ENCODE data around the gene ARF1. TPM values are rescaled to one million over a fixed set of nuclear protein-coding genes. Genes with fewer than 3 reads are reported as not detected.

The ARF1 gene
- total and polyA plus RNA-seq, 2 experiments from 2014 or later = 250 to 609 TPM

DNA sequence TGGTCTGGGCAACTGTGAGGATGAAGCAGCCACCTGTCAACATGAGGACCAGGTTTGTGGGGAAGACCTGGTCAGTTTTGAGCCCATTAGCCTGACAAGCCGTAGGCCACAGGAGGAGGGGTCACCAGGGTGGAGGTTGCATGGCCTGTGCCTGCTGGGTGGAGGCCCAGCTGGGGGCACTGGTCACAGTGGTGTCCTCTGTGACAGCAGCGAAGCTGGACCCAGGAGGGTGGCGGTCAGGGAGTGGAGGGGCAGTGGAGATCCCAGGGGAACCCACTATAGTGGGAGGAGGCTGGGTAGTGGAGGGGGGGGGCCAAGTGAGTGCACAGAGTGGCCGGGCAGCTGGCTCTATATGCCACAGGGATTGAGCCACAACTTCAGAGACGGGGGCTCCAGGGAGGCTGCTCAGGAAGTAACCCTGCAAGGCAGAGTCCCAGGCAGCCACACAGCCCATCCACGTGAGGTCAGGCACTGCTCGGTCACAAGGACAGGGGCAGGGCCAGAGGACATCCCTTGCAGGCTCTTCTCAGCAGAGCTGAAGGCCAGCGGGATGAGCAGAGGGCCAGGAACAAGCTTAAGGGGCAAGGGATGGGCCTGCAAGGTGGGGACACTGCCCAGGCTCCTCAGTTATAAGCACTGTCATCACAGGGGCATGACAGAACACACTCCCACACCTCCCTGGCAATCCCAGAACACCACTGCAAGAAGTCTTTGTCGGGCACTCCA, 22.9 kb downstream of the ARF1 start:
- peaks cover 20% of the 10 kb centered on the region for H3K4me1 ChIP-seq (ENCODE audit: insufficient read depth)
- no peak overlapping the region for H3K27ac ChIP-seq
- H4K20me1 ChIP-seq (ENCODE audit: insufficient read depth, poor library complexity, severe bottlenecking) = peaks cover 17% of the 10 kb centered on the region
- TF ChIP-seq EZH2 (IDR thresholded peaks at IDR 0.05; ENCODE audit: borderline replicate concordance) (no peak), EZH2phosphoT487 (IDR thresholded peaks at IDR 0.05; ENCODE audit: low read depth, severe bottlenecking, unreplicated experiment) (no peak), CTCF (IDR thresholded peaks at IDR 0.05; ENCODE audit: poor library complexity) (no peak)
- H3K4me3 ChIP-seq = no peak overlapping the region
- no peaks in the 10 kb centered on the region for H3K27me3 ChIP-seq
- H3K4me2 ChIP-seq = no peak overlapping the region
- 96% methylated on average over 9 of the region's 9 CpGs for WGBS (ENCODE audit: low lambda C conversion rate, missing lambda C conversion rate)
- H3K9me3 ChIP-seq (ENCODE audit: low read depth) = no peaks in the 10 kb centered on the region
- peaks cover 31% of the 10 kb centered on the region for H3K79me2 ChIP-seq
- no peak for DNase-seq (ENCODE audit: low spot score)
- no peaks in the 10 kb centered on the region for H3K36me3 ChIP-seq (replicated peaks; ENCODE audit: insufficient read depth, low read depth)
- H2AFZ ChIP-seq = no peak overlapping the region
- H3K9me2 ChIP-seq (replicated peaks; ENCODE audit: insufficient read depth) = no peaks in the 10 kb centered on the region

DNA sequence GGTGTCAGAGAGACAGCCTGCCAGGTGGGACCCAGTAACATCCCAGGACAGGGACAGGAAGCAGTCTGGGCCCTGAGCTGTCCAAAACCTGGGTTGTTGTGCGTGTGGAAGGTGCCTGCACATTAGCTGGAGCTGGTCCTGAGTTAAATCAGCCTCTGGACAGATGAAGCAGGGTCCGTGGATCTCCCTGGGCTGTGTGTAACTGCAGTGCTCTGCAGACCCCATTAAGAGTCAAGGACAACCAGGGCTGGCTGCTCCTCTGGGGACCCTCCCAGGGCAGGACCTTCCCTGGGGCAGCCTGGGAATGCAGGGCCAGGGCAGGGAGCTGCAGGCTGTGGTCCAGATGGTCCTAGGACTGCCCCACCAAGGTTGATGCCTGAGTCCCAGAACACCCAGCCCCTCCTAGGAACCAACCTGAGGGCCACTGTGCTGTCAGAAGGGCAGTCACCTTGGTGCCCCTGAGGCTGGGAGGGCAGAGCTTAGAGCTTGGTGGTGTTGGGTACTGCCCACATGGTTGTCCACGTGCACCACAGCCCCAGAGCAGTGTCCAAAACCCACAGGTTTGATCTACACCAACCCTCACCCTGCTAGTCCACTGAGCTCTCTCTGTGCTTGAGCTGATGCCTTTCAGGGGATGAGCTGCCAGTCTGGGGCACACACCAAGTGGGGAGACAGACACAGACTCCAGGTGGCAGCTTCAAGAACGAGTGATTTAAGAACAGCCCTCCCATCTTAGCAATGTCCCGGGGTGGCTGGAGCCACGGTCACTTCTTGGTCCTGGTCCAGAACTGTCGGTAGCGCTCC, 23.7 kb downstream of the ARF1 start:
- H3K4me3 ChIP-seq = no peak overlapping the region
- H3K36me3 ChIP-seq (replicated peaks; ENCODE audit: insufficient read depth, low read depth) = no peaks in the 10 kb centered on the region
- 90% methylated on average over 8 of the region's 8 CpGs for WGBS (ENCODE audit: low lambda C conversion rate, missing lambda C conversion rate)
- TF ChIP-seq CTCF (IDR thresholded peaks at IDR 0.05; ENCODE audit: poor library complexity) (no peak), EZH2phosphoT487 (IDR thresholded peaks at IDR 0.05; ENCODE audit: low read depth, severe bottlenecking, unreplicated experiment) (no peak), EZH2 (IDR thresholded peaks at IDR 0.05; ENCODE audit: borderline replicate concordance) (no peak)
- no peaks in the 10 kb centered on the region for H3K9me3 ChIP-seq (ENCODE audit: low read depth)
- no peak overlapping the region for H3K27ac ChIP-seq
- no peaks in the 10 kb centered on the region for H3K27me3 ChIP-seq
- peaks cover 21% of the 10 kb centered on the region for H3K4me1 ChIP-seq (ENCODE audit: insufficient read depth)
- no peak for DNase-seq (ENCODE audit: low spot score)
- peaks cover 23% of the 10 kb centered on the region for H3K79me2 ChIP-seq
- H2AFZ ChIP-seq = no peak overlapping the region
- no peaks in the 10 kb centered on the region for H3K9me2 ChIP-seq (replicated peaks; ENCODE audit: insufficient read depth)
- H4K20me1 ChIP-seq (ENCODE audit: insufficient read depth, poor library complexity, severe bottlenecking) = peaks cover 9% of the 10 kb centered on the region
- H3K4me2 ChIP-seq = no peak overlapping the region

DNA sequence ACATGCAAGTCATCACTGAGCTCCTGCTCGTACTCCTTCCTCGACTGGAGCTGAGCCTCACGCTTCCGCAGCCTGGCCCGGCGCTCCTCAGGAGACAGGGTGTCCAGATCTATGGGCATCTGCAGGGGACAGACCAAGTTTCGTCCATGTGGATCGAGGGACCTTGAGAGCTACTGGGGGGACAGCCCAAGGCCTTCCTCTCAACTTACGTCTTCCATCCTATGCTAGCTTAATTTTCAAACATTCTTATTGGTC, 24.2 kb downstream of the ARF1 start:
- no peaks in the 10 kb centered on the region for H3K27me3 ChIP-seq
- no peak for DNase-seq (ENCODE audit: low spot score)
- H3K36me3 ChIP-seq (replicated peaks; ENCODE audit: insufficient read depth, low read depth) = no peaks in the 10 kb centered on the region
- no peak overlapping the region for H2AFZ ChIP-seq
- H3K79me2 ChIP-seq = peaks cover 18% of the 10 kb centered on the region
- H3K9me3 ChIP-seq (ENCODE audit: low read depth) = no peaks in the 10 kb centered on the region
- no peaks in the 10 kb centered on the region for H3K9me2 ChIP-seq (replicated peaks; ENCODE audit: insufficient read depth)
- 94% methylated on average over 9 of the region's 9 CpGs for WGBS (ENCODE audit: low lambda C conversion rate, missing lambda C conversion rate)
- H3K27ac ChIP-seq = no peak overlapping the region
- H3K4me2 ChIP-seq = no peak overlapping the region
- peaks cover 4% of the 10 kb centered on the region for H4K20me1 ChIP-seq (ENCODE audit: insufficient read depth, poor library complexity, severe bottlenecking)
- no peak overlapping the region for H3K4me3 ChIP-seq
- TF ChIP-seq CTCF (IDR thresholded peaks at IDR 0.05; ENCODE audit: poor library complexity) (no peak), EZH2 (IDR thresholded peaks at IDR 0.05; ENCODE audit: borderline replicate concordance) (no peak), EZH2phosphoT487 (IDR thresholded peaks at IDR 0.05; ENCODE audit: low read depth, severe bottlenecking, unreplicated experiment) (no peak)
- peaks cover 19% of the 10 kb centered on the region for H3K4me1 ChIP-seq (ENCODE audit: insufficient read depth)
